GM12864 (cell line): Measurements from ENCODE around the gene TRIM40.
A peak's percentile ranks its signal among the peaks of the same experiment; 100 is the strongest.
"Not testable (repeated sequence)": the region's sequence is repeated elsewhere in the genome, so short reads cannot be mapped to it uniquely, and the experiment has no call there.

Experiments
- DNase-seq: peaks from one replicate; pipeline ENCODE4 v3.0.0-alpha.2; 2011; ENCODE audit warnings: low read depth
- H3K4me3 ChIP-seq: 2 replicates; pipeline ENCODE4 v1.5.1; 2011; ENCODE audit warnings: mild to moderate bottlenecking, low read depth, low read length, control low read depth
- CTCF ChIP-seq: IDR thresholded peaks from 2 replicates; pipeline ENCODE4 v1.5.1; 2011; ENCODE audit warnings: low read depth, mild to moderate bottlenecking, moderate library complexity, low read length, control low read depth, inconsistent platforms; ENCODE audit errors: missing control alignments

Gene TRIM40

GRCh38 chr6:30113841-30114240 is 22.1 kb upstream of the TRIM40 start:
- TF ChIP-seq CTCF, result no peak
- no peak for DNase-seq
- no peak overlapping the region for H3K4me3 ChIP-seq

GRCh38 chr6:30116724-30117123 is 19.2 kb upstream of the TRIM40 start:
- TF ChIP-seq CTCF, result peak; percentile 16
- H3K4me3 ChIP-seq, result no peak overlapping the region
- DNase-seq, result no peak

GRCh38 chr6:30118691-30119090 is 17.2 kb upstream of the TRIM40 start:
- DNase-seq, H3K4me3 ChIP-seq: not testable (repeated sequence)

GRCh38 chr6:30121446-30122366 is 14.2 kb upstream of the TRIM40 start:
- no peak for TF ChIP-seq CTCF

GRCh38 chr6:30122515-30122914 is 13.4 kb upstream of the TRIM40 start:
- no peak for DNase-seq
- no peak for TF ChIP-seq CTCF
- no peak overlapping the region for H3K4me3 ChIP-seq

More at GRCh38 chr6:30121446-30122366, 14.2 kb upstream of the TRIM40 start:
- no peak for DNase-seq
- no peak overlapping the region for H3K4me3 ChIP-seq

- H3K4me3 ChIP-seq, result no peak overlapping the region
- no peak for TF ChIP-seq CTCF
- DNase-seq, result no peak
These were observed 8.5 kb upstream of the TRIM40 start for GRCh38 chr6:30127238-30128093.
